GM12875 (cell line): ENCODE data around the gene FGF12.

ENCODE experiments used
- H3K4me3 ChIP-seq: one replicate; pipeline ENCODE4 v1.5.1; 2011; ENCODE audit warnings: low read depth, low read length, control low read depth
- CTCF ChIP-seq: IDR thresholded peaks from 2 replicates; pipeline ENCODE4 v1.5.1; 2011; ENCODE audit warnings: low read depth, mild to moderate bottlenecking, control low read depth, inconsistent platforms, low read length, moderate library complexity, borderline replicate concordance; ENCODE audit not compliant: insufficient read depth

The FGF12 gene

DNA sequence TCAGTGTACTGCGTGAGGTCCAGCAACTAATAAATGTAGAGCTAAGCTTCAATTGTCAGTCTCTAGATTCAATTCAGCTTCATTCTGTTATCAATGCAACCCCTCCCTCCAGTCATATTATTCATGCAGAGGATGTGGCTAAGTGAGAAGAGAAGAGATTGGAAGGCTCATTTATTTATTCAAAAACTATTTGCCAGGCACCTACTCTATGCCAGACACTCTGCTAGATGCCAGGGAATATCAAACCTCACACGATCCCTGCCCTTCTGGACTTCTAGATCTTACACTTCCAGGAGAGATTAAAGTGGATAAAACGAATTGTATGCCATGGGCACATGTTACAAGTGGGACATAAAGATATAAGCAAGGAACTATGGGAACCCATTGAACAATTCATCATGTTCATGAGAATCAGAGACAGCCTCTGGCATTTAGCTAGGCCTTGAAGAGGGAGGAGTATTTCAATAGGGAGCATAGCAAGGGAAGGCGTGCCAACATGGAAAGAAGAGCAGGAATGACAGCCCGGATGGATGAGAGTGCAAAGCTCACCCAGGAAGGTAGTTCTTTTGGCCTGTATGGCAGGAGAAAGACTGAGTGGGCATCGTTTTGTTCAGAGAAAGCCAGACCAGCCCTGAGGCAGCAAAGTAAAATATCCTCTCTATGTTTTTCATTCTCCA lies 75.4 kb downstream of the FGF12 start:
- TF ChIP-seq CTCF, result no peak
- H3K4me3 ChIP-seq, result no peak overlapping the region

- no peak for TF ChIP-seq CTCF
- no peak overlapping the region for H3K4me3 ChIP-seq
Observed at GRCh38 chr3:192645437-192645836, 81.9 kb downstream of the FGF12 start.

DNA sequence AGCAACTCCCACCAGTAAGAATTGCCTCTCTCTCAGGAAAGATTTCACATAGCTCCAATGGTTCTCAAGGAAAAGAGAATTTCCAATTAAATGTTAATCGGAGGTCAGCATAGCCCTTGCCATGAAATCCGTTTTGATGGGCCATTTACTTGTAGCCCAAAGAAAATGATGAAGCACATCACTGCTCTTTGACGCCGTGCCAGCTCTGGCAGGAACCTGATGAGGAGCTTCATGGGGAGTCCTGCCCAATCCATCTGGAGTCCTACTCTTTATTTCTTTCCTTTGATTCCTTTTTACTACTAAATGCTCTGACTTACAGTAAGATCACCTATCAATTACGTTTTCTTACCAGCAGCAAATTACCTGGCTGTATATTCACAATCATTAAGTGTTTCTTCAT lies 84.7 kb downstream of the FGF12 start:
- H3K4me3 ChIP-seq, result no peak overlapping the region
- TF ChIP-seq CTCF, result no peak

- no peak for TF ChIP-seq CTCF
- no peak overlapping the region for H3K4me3 ChIP-seq
Observed at GRCh38 chr3:192641919-192642318, 85.4 kb downstream of the FGF12 start.

- H3K4me3 ChIP-seq, result no peak overlapping the region
Observed at GRCh38 chr3:192639987-192640386, 87.4 kb downstream of the FGF12 start.

DNA sequence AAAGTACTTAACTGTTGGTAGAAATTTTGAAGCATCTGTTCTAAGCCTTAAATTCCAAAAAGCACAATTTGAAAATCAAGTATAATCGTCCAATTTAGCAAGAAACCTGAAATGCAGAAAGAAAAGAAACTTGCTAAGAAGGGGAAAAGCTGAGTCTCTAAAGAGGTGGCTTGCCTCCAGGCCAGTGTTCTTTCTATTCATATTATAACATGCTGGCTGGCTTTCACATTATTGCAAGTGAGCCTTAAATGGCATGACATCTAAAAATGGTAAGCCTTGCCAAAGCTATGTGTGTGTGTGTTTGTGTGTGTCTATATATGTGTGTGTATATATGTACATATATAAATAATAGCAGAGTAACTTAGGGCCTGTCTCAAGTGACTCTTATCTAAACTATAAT lies 89.5 kb downstream of the FGF12 start:
- TF ChIP-seq CTCF, result no peak
- no peak overlapping the region for H3K4me3 ChIP-seq

More at GRCh38 chr3:192639987-192640386, 87.4 kb downstream of the FGF12 start:
- no peak for TF ChIP-seq CTCF
